Activated CD8-positive, alpha-beta memory T cell treated with anti-CD3 and anti-CD28 coated beads for 36 hours (primary cell): ENCODE results near the gene FBN2. TPM values are rescaled to one million over a fixed set of nuclear protein-coding genes. Genes with fewer than 3 reads are reported as not detected.

ENCODE experiments used
- CTCF ChIA-PET: fragments of 350-600 bp; sonication (Branson Sonifier 250); formaldehyde crosslinking; loops from one replicate; lab custom pipeline; 2021; ENCODE audit warnings: antibody characterized with exemption; lab: Charles Lee
- POLR2A ChIA-PET: fragments of 350-600 bp; sonication (Branson Sonifier 250); formaldehyde crosslinking; loops from one replicate; lab custom pipeline; 2021; ENCODE audit warnings: antibody characterized with exemption; lab: Charles Lee
- total RNA-seq, 2 experiments: library from RNA; stranded (reverse); gene quantifications; one replicate each; pipeline ENCODE4 v1.2.3, GENCODE V29; 2021

The FBN2 gene
- total RNA-seq, 2 experiments from 2014 or later, result not detected

- CTCF ChIA-PET, result no interaction called here
- POLR2A ChIA-PET, result no interaction called here
Observed at GRCh38 chr5:128397876-128398275, 140.2 kb downstream of the FBN2 start.

GRCh38 chr5:128395073-128395472 lies 143.0 kb downstream of the FBN2 start:
- POLR2A ChIA-PET, result no interaction called here
- CTCF ChIA-PET, result no interaction called here

GRCh38 chr5:128384068-128384467 lies 154.0 kb downstream of the FBN2 start:
- ChIA-PET CTCF (no interaction called here), POLR2A (no interaction called here)

- CTCF ChIA-PET, result no interaction called here
Observed at GRCh38 chr5:128380337-128380736, 157.7 kb downstream of the FBN2 start.

GRCh38 chr5:128378632-128379031 lies 159.4 kb downstream of the FBN2 start:
- ChIA-PET CTCF (no interaction called here), POLR2A (no interaction called here)

More at GRCh38 chr5:128380337-128380736, 157.7 kb downstream of the FBN2 start:
- POLR2A ChIA-PET, result no interaction called here

- ChIA-PET CTCF (no interaction called here), POLR2A (no interaction called here)
Observed at GRCh38 chr5:128378196-128378595, 159.8 kb downstream of the FBN2 start.

- ChIA-PET CTCF (no interaction called here), POLR2A (no interaction called here)
Observed at GRCh38 chr5:128376577-128376976, 161.5 kb downstream of the FBN2 start.

- ChIA-PET CTCF (no interaction called here), POLR2A (no interaction called here)
Observed at GRCh38 chr5:128366147-128366546, 171.9 kb downstream of the FBN2 start.

GRCh38 chr5:128362370-128362769 lies 175.7 kb downstream of the FBN2 start:
- ChIA-PET POLR2A (no interaction called here), CTCF (no interaction called here)

- CTCF ChIA-PET, result no interaction called here
- POLR2A ChIA-PET, result no interaction called here
Observed at GRCh38 chr5:128358826-128359225, 179.2 kb downstream of the FBN2 start.

GRCh38 chr5:128357226-128357625 lies 180.8 kb downstream of the FBN2 start:
- ChIA-PET CTCF (no interaction called here), POLR2A (no interaction called here)

GRCh38 chr5:128355961-128356360 lies 182.1 kb downstream of the FBN2 start:
- CTCF ChIA-PET, result no interaction called here
- POLR2A ChIA-PET, result no interaction called here

- ChIA-PET CTCF (no interaction called here), POLR2A (no interaction called here)
Observed at GRCh38 chr5:128353441-128354107, 184.5 kb downstream of the FBN2 start.

- ChIA-PET POLR2A (no interaction called here), CTCF (no interaction called here)
Observed at GRCh38 chr5:128350705-128351104, 187.3 kb downstream of the FBN2 start.

- ChIA-PET CTCF (no interaction called here), POLR2A (no interaction called here)
Observed at GRCh38 chr5:128349044-128349858, 188.8 kb downstream of the FBN2 start.

- ChIA-PET CTCF (no interaction called here), POLR2A (no interaction called here)
Observed at GRCh38 chr5:128346038-128346437, 192.0 kb downstream of the FBN2 start.

GRCh38 chr5:128345247-128345646 lies 192.8 kb downstream of the FBN2 start:
- ChIA-PET CTCF (no interaction called here), POLR2A (no interaction called here)

GRCh38 chr5:128343168-128343567 lies 194.9 kb downstream of the FBN2 start:
- POLR2A ChIA-PET, result no interaction called here
- CTCF ChIA-PET, result no interaction called here

- ChIA-PET CTCF (no interaction called here), POLR2A (no interaction called here)
Observed at GRCh38 chr5:128341056-128341455, 197.0 kb downstream of the FBN2 start.

GRCh38 chr5:128340648-128341047 lies 197.4 kb downstream of the FBN2 start:
- ChIA-PET POLR2A (no interaction called here), CTCF (no interaction called here)

GRCh38 chr5:128339585-128339984 lies 198.5 kb downstream of the FBN2 start:
- CTCF ChIA-PET, result no interaction called here
- POLR2A ChIA-PET, result no interaction called here
